SU-DHL-6 (cell line): ENCODE results near the gene PLXDC2.

ENCODE experiments used
- CTCF ChIP-seq: fragments of 200-600 bp; sonication (generic); IDR thresholded peaks from one replicate; pipeline ENCODE4 v1.5.1; 2017; ENCODE audit warnings: antibody characterized with exemption, mild to moderate bottlenecking, low read length, moderate library complexity; ENCODE audit not compliant: insufficient read depth, poor library complexity, severe bottlenecking
- EZH2phosphoT487 ChIP-seq: fragments of 200-600 bp; sonication (generic), shearing (Covaris generic); conservative IDR thresholded peaks from 2 replicates; pipeline ENCODE4 v1.6.1; 2018; ENCODE audit warnings: mild to moderate bottlenecking, antibody characterized with exemption, low read length, moderate library complexity, mixed read lengths

GRCh38 chr10:19848226-19848985, 32.2 kb downstream of the PLXDC2 start:
- no peak for TF ChIP-seq CTCF
- TF ChIP-seq EZH2phosphoT487, result no peak
